GM12891 (cell line): ENCODE results near the gene TECPR1.

Experiments
- POLR2AphosphoS5 ChIP-seq: IDR thresholded peaks from 2 replicates; pipeline ENCODE4 v1.6.1; 2011; ENCODE audit warnings: low read depth, low read length, control low read depth
- TAF1 ChIP-seq: IDR thresholded peaks from 2 replicates; pipeline ENCODE4 v1.6.1; 2011; ENCODE audit warnings: low read depth, low read length, control low read depth

- no peak for TF ChIP-seq TAF1
- TF ChIP-seq POLR2AphosphoS5, result no peak
These were observed 16.1 kb downstream of the TECPR1 start for GRCh38 chr7:98235901-98236300.
